Measurements from ENCODE around the gene YTHDC2.

YTHDC2 gene

DNA sequence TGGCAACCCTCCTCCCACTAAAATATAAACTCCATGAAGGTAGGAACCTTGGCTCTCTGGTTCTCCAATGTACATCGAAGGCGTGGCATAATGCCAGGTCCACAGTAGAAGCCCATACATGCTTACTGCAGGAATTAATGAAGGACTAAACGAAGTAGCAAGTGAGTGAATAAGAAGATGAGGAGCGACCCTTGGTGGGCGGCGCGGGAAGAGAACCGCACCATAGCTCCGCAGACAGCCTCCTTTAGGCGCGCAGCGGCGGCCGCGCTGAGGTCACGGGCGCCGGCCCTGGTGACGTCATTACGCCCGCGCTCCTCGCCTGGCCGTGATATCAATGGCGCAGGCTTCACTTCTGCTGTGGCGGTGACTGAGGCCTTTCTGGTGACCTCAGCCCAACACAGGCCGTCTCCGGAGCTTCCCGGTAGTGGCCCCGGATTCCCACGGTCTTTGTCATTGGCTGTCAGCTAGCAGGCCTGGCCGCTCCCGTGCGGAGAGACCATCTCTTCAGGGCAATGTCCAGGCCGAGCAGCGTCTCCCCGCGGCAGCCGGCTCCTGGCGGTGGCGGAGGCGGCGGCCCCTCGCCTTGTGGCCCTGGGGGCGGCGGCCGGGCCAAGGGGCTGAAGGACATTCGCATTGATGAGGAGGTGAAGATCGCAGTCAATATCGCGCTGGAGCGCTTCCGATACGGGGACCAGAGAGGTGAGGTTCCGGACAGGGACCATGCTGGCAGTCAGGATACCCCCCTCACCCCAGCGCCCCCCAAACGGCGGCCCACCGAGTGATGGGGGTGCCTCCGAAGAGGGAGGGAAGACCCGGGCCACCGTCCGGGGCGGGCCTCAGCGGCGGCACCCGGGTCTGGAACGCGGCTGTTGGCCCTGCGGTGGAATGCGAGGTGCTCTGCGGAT, at the start of gene YTHDC2:
Gene YTHDC2 (plus strand): TSS at position 311 of the 905 bp plus-strand sequence. CDS start 202 bp downstream, at position 513.
- TF ChIP-seq, protein P1, sequence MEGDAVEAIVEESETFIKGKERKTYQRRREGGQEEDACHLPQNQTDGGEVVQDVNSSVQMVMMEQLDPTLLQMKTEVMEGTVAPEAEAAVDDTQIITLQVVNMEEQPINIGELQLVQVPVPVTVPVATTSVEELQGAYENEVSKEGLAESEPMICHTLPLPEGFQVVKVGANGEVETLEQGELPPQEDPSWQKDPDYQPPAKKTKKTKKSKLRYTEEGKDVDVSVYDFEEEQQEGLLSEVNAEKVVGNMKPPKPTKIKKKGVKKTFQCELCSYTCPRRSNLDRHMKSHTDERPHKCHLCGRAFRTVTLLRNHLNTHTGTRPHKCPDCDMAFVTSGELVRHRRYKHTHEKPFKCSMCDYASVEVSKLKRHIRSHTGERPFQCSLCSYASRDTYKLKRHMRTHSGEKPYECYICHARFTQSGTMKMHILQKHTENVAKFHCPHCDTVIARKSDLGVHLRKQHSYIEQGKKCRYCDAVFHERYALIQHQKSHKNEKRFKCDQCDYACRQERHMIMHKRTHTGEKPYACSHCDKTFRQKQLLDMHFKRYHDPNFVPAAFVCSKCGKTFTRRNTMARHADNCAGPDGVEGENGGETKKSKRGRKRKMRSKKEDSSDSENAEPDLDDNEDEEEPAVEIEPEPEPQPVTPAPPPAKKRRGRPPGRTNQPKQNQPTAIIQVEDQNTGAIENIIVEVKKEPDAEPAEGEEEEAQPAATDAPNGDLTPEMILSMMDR (IDR thresholded peaks at IDR 0.05; ENCODE audit: low read length) = peak; percentile 27
- no peak for TF ChIP-seq EZH2 (optimal IDR thresholded peaks at IDR 0.05; ENCODE audit: low read depth, low read length)
- Histone ChIP-seq H3K9ac (ENCODE audit: low read length) (peak within 1 kb of the TSS; percentile 90), H3K4me1 (ENCODE audit: low read length) (peaks cover 5% of the 10 kb centered on the region; the same call in 1 of the 2 replicates), H3K27me3 (replicated peaks; ENCODE audit: insufficient read depth, low read length) (no peaks in the 10 kb centered on the region), H3K79me2 (ENCODE audit: low read length) (peaks cover 23% of the 10 kb centered on the region), H3K27ac (ENCODE audit: low read length) (peak within 1 kb of the TSS; percentile 52; the same call in 1 of the 2 replicates), H3K36me3 (replicated peaks; ENCODE audit: insufficient read depth, low read length) (no peaks in the 10 kb centered on the region), H4K20me1 (ENCODE audit: insufficient read depth, low read length) (no peaks in the 10 kb centered on the region), H3F3A (ENCODE audit: insufficient read depth, low read length) (no peaks in the 10 kb centered on the region), H2AFZ (ENCODE audit: low read length) (peak within 1 kb of the TSS; percentile 97), H3K9me3 (replicated peaks; ENCODE audit: insufficient read depth, low read length) (no peaks in the 10 kb centered on the region), H3K9me2 (replicated peaks; ENCODE audit: insufficient read depth, low read length) (no peaks in the 10 kb centered on the region), H3K4me3 (ENCODE audit: low read length) (peak within 1 kb of the TSS; percentile 92), H3K4me2 (ENCODE audit: low read depth, low read length) (peak within 1 kb of the TSS; percentile 88)
- peak; percentile 87 for DNase-seq

DNA sequence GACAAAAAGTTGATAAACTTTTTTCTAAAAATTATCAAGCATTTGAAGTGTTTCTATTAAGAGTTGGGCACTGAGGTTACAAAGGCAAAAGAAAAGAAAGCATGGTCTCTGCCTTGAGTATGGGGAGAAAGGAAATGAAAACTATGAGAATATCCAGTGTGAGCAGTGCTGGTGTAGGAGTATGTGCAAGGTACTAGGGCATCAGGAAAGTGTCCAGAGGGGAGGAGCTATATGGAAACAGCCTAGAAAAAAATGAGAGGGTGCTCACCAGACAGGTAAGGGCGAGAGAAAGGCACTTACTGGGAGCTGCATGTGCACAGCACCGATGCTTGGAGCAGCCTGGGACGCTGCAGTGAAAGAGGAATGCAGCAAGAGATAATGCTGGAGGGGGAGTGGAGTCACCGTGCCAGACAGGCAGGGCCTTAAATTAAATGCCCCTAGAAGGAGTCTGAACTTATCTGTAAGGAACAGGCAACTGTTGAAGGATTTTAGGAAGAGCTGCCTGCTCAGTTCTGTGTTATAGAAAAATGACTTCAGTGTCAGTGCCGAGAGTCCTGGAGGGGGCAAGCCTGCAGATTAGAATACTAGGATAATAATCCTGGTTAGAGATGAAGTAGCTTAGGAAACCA, 39.3 kb upstream of the YTHDC2 start:
- Histone ChIP-seq H3K9me3 (replicated peaks; ENCODE audit: insufficient read depth, low read length) (no peaks in the 10 kb centered on the region), H4K20me1 (ENCODE audit: insufficient read depth, low read length) (no peaks in the 10 kb centered on the region), H3K4me1 (ENCODE audit: low read length) (no peaks in the 10 kb centered on the region), H3K4me3 (ENCODE audit: low read length) (no peak overlapping the region), H3K27ac (ENCODE audit: low read length) (no peak overlapping the region), H2AFZ (ENCODE audit: low read length) (no peak overlapping the region), H3K9ac (ENCODE audit: low read length) (no peak overlapping the region), H3K27me3 (replicated peaks; ENCODE audit: insufficient read depth, low read length) (no peaks in the 10 kb centered on the region), H3K36me3 (replicated peaks; ENCODE audit: insufficient read depth, low read length) (no peaks in the 10 kb centered on the region), H3K79me2 (ENCODE audit: low read length) (no peaks in the 10 kb centered on the region), H3K4me2 (ENCODE audit: low read depth, low read length) (no peak overlapping the region), H3F3A (ENCODE audit: insufficient read depth, low read length) (no peaks in the 10 kb centered on the region), H3K9me2 (replicated peaks; ENCODE audit: insufficient read depth, low read length) (no peaks in the 10 kb centered on the region)
- DNase-seq = no peak
- TF ChIP-seq EZH2 (optimal IDR thresholded peaks at IDR 0.05; ENCODE audit: low read depth, low read length) (no peak), EZH2phosphoT487 (IDR thresholded peaks at IDR 0.05; ENCODE audit: low read length) (no peak)
- TF ChIP-seq, protein P1 (IDR thresholded peaks at IDR 0.05; ENCODE audit: low read length) = no peak

DNA sequence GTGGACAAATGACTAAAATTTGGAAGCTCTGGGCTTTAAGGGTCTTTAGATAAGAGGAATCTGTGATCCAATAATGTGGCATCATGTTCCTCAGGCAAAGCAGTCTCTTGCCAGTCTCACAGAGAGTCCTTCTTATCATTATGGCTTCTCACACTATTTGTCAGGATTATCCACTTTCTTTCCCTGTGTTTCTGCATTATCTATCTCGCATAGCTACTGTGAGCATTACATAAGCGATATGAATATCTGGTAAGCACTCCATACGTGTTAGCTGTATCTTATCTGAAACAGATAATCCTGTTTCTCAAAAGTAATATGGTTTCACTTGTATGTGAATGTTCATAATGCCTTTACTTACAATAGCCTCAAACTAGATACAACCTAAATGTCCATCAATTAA, 34.8 kb upstream of the YTHDC2 start:
- Histone ChIP-seq H3K4me2 (ENCODE audit: low read depth, low read length) (no peak overlapping the region), H2AFZ (ENCODE audit: low read length) (no peak overlapping the region), H3K36me3 (replicated peaks; ENCODE audit: insufficient read depth, low read length) (no peaks in the 10 kb centered on the region), H3K9ac (ENCODE audit: low read length) (no peak overlapping the region), H3K27me3 (replicated peaks; ENCODE audit: insufficient read depth, low read length) (no peaks in the 10 kb centered on the region), H3K9me3 (replicated peaks; ENCODE audit: insufficient read depth, low read length) (no peaks in the 10 kb centered on the region), H4K20me1 (ENCODE audit: insufficient read depth, low read length) (no peaks in the 10 kb centered on the region), H3K4me1 (ENCODE audit: low read length) (no peaks in the 10 kb centered on the region), H3K27ac (ENCODE audit: low read length) (no peak overlapping the region), H3F3A (ENCODE audit: insufficient read depth, low read length) (no peaks in the 10 kb centered on the region), H3K9me2 (replicated peaks; ENCODE audit: insufficient read depth, low read length) (no peaks in the 10 kb centered on the region), H3K4me3 (ENCODE audit: low read length) (no peak overlapping the region), H3K79me2 (ENCODE audit: low read length) (no peaks in the 10 kb centered on the region)
- TF ChIP-seq EZH2 (optimal IDR thresholded peaks at IDR 0.05; ENCODE audit: low read depth, low read length) = no peak
- TF ChIP-seq, protein P1 (IDR thresholded peaks at IDR 0.05; ENCODE audit: low read length) = no peak
- no peak for TF ChIP-seq EZH2phosphoT487 (IDR thresholded peaks at IDR 0.05; ENCODE audit: low read length)
- DNase-seq = no peak
